Left renal cortex interstitium (tissue), 4 donors: Measurements from ENCODE around the gene RGS21. TPM values are rescaled to one million over a fixed set of nuclear protein-coding genes. Genes with fewer than 3 reads are reported as not detected.
"Not testable (repeated sequence)": the region's sequence is repeated elsewhere in the genome, so short reads cannot be mapped to it uniquely, and the experiment has no call there.

ENCODE experiments used
- DNase-seq, 4 donors: peaks; one replicate each; pipeline ENCODE4 v3.0.0-alpha.2; 2013; ENCODE audit warnings: low read depth in 4 of 4, low spot score in 2 of 4, missing footprints in 1 of 4
- polyA plus RNA-seq, 4 donors: library from polyadenylated mRNA; unstranded; fragments of 120-200 nt; gene quantifications; one replicate each; pipeline ENCODE4 v1.2.1, GENCODE V29; 2013; ENCODE audit not compliant: insufficient read length in 4 of 4

Gene RGS21, protein sequence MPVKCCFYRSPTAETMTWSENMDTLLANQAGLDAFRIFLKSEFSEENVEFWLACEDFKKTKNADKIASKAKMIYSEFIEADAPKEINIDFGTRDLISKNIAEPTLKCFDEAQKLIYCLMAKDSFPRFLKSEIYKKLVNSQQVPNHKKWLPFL
- polyA plus RNA-seq, result not detected

GRCh38 chr1:192316942-192317450 is at the start of gene RGS21:
Gene RGS21 (plus strand): TSS chr1:192316992. CDS start chr1:192343037, 26,045 bp downstream.
- no peak for DNase-seq

GRCh38 chr1:192268468-192269052 is 48.2 kb upstream of the RGS21 start:
- DNase-seq, result no peak

DNA sequence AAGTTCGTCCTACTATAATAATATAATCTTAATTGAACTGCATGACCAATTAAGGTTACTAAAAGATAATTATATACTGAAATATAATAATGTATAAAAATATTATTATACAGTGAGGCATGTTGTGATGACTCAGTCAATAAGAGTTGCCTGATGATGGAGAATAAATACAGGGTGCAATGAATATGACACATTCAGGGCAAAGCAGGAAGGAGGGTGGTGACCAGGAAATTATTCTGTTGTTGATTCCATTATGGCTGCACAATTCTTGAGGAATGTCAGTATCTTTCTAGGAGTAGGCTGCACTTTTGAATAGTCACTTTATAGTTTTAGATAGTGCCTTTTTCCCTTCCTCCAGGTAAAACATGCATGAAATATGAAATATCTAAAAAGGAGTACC is 46.4 kb upstream of the RGS21 start:
- no peak for DNase-seq

DNA sequence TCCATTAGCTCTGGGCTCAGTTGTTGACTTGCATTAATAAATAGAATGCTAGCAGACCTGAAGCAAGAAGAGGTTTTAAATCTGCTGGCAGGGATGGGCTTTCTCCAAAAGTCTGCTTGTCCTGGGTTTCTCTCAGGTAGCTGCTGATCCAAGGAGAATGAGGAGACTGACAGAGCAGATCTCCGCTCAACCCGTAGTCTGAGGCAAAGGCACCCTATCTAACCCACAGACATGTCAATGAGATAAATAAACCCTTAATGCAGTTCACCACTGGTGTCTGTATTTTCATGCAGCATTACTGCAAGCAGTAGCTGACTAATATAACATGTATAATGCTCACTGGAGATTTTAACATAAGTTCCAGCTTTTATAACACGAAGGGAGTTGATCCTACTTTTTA is 44.1 kb upstream of the RGS21 start:
- no peak for DNase-seq

DNA sequence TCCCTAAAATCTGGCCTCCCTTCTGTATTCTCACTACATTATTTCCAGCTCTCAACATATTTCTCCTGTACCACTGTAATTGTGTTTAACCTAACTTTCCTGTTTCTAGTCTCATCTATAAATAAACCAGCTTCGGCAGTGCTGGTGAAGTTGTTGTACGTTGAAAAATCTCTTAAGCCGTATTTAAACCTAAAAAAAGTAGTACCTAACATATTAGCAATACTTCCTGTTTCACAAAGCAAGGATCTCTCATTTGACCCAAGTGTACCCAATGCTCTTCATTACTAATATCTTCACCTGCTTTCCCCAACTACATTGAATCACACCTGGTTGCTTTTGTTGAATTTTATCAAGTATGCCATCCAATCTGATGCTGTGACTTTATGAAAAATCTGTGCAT is 42.2 kb upstream of the RGS21 start:
- no peak for DNase-seq

GRCh38 chr1:192277635-192278034 is 39.2 kb upstream of the RGS21 start:
- no peak for DNase-seq

- DNase-seq, result no peak
Observed at GRCh38 chr1:192284927-192285326, 31.9 kb upstream of the RGS21 start.

- DNase-seq, result no peak
Observed at GRCh38 chr1:192303029-192303428, 13.8 kb upstream of the RGS21 start.

- not testable (repeated sequence) for DNase-seq
Observed at GRCh38 chr1:192308314-192308713, 8.5 kb upstream of the RGS21 start.

DNA sequence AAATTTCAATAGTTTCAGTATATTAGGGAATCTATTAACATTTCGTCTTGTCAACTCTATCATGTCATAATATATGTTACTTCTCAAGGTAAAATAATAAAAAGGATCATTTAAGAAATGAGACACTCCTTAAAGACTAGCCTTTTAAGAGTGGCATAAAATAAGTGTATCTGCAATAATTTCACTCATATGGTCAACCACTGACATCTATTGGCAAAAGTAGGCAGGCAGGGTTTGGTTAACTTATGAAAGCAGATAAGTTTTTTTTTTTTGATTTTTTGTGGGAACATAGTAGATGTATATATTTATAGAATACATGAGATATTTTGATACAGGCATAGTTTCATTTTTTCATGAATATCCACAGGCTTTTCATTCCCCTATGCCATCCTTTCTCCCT is 5.5 kb upstream of the RGS21 start:
- peak in 2 of 4 donors; percentile 1 to 7 for DNase-seq

DNA sequence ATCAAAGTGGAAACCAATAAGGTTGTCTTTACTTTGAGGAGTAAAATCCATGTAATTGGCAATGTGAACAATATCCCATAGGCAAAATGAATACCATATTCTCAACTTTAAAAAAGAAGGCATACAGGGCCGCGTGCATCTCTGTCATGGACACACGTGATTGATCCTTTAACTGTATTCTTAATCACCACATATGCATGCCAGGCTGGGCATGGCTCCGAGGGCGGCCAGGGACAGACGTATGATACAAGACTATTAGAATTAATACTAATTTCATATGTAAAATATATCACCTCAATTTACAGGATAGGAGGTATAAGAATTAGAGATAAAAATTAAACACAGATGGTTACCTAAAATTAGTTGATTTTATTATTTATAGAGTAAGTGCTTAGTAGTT is 11.2 kb downstream of the RGS21 start:
- DNase-seq, result no peak

DNA sequence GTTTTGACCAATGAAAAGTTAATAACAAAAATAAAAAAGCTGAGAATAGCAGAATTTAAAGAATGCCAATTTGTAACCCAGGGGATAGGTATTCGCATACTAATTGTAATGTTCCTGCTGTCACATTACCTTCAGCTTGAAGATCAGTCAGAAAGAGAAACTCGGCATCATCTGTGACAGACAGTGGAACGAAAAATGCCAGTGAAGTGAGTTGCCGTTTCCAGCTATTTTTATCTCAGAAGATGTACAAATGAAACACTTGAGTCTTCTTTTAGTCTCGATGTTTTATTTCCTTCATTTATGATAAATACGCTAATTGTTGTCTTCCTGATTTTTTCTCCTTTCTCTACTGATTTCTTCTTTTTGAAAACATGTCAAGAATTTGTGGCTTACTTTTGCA is 26.1 kb downstream of the RGS21 start:
- no peak for DNase-seq

- DNase-seq, result no peak
Observed at GRCh38 chr1:192343344-192343743, 26.6 kb downstream of the RGS21 start.

DNA sequence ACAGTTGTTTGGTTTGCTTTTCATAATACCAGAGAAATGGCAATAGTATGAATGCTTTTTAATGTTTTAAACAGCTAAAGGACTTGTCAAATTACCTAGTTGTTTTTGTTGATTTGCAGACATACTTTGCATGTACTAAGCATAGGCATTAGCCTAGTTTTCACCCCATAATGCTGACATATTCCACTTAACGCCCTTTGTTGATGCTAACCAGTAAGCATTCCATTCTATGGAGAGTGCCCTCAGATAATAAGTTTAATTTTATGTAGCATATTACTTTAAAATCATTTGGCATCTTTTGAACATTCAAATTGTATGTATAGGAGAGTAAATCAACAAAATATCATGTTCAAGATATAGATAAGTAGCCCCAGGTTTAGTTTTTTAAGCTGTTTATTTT is 32.5 kb downstream of the RGS21 start:
- DNase-seq, result no peak

DNA sequence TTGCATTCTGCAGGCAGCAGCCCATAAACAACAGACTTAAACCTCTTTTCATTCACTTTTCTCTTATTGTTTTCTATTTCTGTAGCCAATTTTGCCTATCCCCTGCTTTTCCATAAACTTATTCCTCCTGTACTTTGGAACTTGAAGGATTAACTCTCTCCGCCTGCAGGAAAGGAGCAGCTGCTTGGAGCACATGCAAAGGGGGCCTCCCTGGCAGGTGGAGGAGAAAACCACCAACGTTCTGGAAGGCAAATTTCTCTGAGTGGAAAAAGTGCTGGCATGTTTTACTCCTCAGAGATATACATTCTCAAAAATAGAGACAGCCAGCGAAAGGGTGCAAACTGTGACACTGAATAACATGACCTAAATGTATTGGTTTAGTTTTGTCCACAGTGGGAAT is 33.6 kb downstream of the RGS21 start:
- no peak for DNase-seq

- no peak for DNase-seq
Observed at GRCh38 chr1:192351550-192351949, 34.8 kb downstream of the RGS21 start.

- no peak for DNase-seq
Observed at GRCh38 chr1:192357924-192358323, 41.1 kb downstream of the RGS21 start.

DNA sequence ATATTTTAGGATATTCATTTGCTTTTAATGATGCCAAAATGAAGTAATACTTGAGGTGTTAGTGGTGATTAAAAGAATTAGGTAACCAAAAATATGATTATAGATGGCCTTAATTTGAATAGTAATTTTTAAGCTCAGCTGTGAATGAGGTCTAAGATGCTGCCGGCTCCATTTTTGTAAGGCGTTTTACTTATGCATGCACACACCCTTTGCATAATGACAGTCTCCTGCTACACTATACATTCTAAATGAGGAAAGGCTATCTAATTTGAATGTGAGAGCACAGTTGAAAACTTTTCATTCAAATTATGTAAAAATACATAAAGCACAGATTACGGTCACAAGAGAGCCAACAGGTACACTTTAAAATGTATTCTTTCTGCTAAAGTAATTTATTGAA is 41.6 kb downstream of the RGS21 start:
- DNase-seq, result no peak

GRCh38 chr1:192358822-192359221 is 42.0 kb downstream of the RGS21 start:
- DNase-seq, result no peak

DNA sequence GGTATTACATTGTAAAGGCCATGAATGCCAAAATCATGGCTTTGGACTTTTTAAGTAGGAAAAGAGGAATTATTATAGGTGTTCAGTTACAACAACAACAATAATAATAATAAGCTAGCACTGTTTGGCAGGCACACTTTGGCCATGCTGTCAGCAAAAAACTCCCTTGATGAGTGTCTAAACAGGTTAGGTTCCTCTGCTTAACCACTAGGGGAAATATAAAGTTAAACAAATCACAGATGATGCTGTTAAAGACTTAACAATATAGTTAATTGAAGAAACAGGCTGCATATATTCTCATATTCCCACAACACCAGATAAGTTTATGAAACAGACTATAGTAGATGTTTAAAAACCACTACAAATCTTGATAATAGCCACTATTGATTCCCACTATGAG is 46.4 kb downstream of the RGS21 start:
- no peak for DNase-seq

GRCh38 chr1:192367436-192367835 is 50.6 kb downstream of the RGS21 start:
- no peak for DNase-seq

DNA sequence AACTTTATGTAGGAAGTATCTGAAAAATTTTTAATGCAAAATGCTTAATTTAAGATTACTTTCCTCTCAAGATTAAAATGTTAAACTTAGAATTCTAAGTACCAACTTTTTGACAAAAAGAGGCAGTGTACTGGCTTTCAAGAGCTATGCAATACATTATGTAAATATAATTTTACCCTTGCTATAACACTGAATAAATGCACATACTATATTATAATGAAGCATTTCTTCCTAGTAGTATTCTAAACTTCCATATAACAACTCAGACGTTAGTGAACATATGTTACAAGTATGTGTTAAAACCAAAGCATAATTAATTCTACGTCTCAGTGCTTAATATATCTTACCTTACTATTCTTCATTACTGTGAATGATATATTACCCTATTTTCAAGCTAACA is 58.5 kb downstream of the RGS21 start:
- no peak for DNase-seq

DNA sequence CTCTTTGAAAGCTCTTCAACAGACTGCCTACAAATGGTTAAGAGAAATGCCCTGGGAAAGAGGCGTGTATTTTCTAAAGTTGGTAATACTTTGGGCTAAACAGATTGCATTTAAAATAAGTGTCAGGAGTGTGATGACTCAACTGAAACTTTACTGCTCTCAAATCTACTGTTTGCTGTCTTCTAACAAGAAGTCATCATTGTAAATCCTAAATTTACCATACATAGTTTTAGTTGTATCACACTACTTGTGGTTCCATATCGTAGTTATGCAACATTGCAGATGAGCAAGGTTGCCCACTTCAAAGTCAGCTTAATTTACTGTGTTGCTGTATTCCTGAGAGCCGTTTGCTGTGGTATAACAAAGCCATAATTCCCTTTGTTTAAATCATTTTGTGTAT is 59.6 kb downstream of the RGS21 start:
- DNase-seq, result no peak
